MM.1S (cell line): ENCODE data around the gene YPEL3.

Source experiments
- EZH2 ChIP-seq: fragments of 300-600 bp; sonication (generic); optimal IDR thresholded peaks from 2 replicates; pipeline ENCODE3; 2017; ENCODE audit warnings: low read depth, mild to moderate bottlenecking, antibody characterized with exemption, low read length, mixed read lengths
- TF ChIP-seq, protein P1 (sequence below): fragments of 300-600 bp; sonication (generic); IDR thresholded peaks from 2 replicates; pipeline ENCODE4 v1.5.1; 2016; ENCODE audit warnings: antibody characterized with exemption, low read length, mixed read lengths

DNA sequence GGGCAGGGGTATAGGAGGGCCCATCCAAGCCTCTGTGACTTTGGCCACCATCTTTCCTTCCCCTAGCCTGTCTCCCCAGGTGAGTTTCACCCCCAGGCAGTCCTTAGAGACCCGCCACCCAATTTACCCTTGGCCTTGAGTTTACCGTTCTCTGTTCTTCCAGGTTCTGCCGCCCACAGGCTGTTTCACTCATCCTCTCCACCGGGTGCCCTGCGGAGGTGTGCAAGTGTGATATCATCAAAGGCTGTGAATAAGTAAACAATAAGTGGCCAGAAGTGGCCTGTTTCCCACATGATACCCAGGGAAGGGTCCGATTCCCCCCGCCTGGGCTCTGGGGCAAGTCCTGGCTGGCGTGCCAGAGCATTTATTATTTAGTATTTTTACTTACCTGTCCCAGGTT is 49.8 kb downstream of the YPEL3 start:
- TF ChIP-seq, protein P1, sequence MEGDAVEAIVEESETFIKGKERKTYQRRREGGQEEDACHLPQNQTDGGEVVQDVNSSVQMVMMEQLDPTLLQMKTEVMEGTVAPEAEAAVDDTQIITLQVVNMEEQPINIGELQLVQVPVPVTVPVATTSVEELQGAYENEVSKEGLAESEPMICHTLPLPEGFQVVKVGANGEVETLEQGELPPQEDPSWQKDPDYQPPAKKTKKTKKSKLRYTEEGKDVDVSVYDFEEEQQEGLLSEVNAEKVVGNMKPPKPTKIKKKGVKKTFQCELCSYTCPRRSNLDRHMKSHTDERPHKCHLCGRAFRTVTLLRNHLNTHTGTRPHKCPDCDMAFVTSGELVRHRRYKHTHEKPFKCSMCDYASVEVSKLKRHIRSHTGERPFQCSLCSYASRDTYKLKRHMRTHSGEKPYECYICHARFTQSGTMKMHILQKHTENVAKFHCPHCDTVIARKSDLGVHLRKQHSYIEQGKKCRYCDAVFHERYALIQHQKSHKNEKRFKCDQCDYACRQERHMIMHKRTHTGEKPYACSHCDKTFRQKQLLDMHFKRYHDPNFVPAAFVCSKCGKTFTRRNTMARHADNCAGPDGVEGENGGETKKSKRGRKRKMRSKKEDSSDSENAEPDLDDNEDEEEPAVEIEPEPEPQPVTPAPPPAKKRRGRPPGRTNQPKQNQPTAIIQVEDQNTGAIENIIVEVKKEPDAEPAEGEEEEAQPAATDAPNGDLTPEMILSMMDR: no peak
- no peak for TF ChIP-seq EZH2
